ENCODE data around the gene KLKB1. TPM values are rescaled to one million over a fixed set of nuclear protein-coding genes. Genes with fewer than 3 reads are reported as not detected.

Gene KLKB1
- total and polyA plus RNA-seq, 2 donors (not counting 1 experiment from before 2014, with no cell fraction given) = 0.44 to 1.0 TPM

DNA sequence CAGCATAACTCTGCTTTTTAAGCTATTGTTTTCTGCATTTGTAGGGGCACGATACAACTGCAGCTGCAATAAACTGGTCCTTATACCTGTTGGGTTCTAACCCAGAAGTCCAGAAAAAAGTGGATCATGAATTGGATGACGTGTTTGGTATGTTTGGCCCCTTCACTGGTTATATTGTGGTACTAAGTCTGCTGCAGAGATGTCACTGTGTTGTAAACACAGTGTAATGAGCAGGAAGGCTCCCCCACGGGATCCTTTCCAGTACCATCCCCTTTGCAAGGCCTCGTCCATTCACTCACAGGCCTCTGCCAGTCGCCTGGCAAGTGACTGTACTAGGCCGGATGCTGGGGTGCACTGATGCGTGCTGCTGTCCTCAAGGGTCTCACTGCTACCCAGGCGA is 22.2 kb upstream of the KLKB1 start:
- Histone ChIP-seq H3K4me3 (ENCODE audit: control extremely low read depth in 1 of 5, extremely low read depth in 1 of 5, insufficient read depth in 1 of 5, low read depth in 2 of 5, low read length in 4 of 5) (no peak overlapping the region), H3K4me2 (replicated peaks; ENCODE audit: low read depth, low read length, poor library complexity, severe bottlenecking) (no peak overlapping the region), H3K79me2 (ENCODE audit: control insufficient read depth, insufficient read depth, low read length) (no peaks in the 10 kb centered on the region), H3K36me3 (replicated peaks in 1 of 2; ENCODE audit: control extremely low read depth in 1 of 2, control insufficient read depth in 1 of 2, extremely low read depth in 1 of 2, insufficient read depth in 2 of 2, low read length in 1 of 2) (no peaks in the 10 kb centered on the region), H3K9ac (ENCODE audit: low read length) (no peak overlapping the region), H3K4me1 (ENCODE audit: control insufficient read depth in 2 of 2, insufficient read depth in 2 of 2, low read length in 2 of 2) (peaks cover 0 to 4% of the 10 kb centered on the region in 2 donors), H2AFZ (ENCODE audit: insufficient read depth, low read depth, low read length, poor library complexity, severe bottlenecking) (no peak overlapping the region), H3K27me3 (replicated peaks in 1 of 4; ENCODE audit: control extremely low read depth in 1 of 4, control insufficient read depth in 3 of 4, insufficient read depth in 4 of 4, low read length in 3 of 4) (no peaks in the 10 kb centered on the region), H3K9me3 (ENCODE audit: control extremely low read depth in 1 of 3, control insufficient read depth in 2 of 3, insufficient read depth in 1 of 3, low read length in 2 of 3) (peaks cover 0 to 7% (median 3%) of the 10 kb centered on the region in 3 donors), H4K20me1 (ENCODE audit: control insufficient read depth, insufficient read depth, low read length, poor library complexity, severe bottlenecking) (no peaks in the 10 kb centered on the region), H3K27ac (ENCODE audit: low read length in 2 of 2) (no peak overlapping the region)
- 76% methylated on average over 7 of the region's 8 CpGs for WGBS (ENCODE audit: insufficient coverage)
- no peak overlapping the region for H3K4me3 Mint-ChIP-seq
- H3K9me3 Mint-ChIP-seq (ENCODE audit: insufficient read depth) = peaks cover 8% of the 10 kb centered on the region
- intact Hi-C loops (cut with micrococcal nuclease) = no loop called here
- H3K4me1 Mint-ChIP-seq = peaks cover 20% of the 10 kb centered on the region
- CTCF ChIA-PET = no interaction called here
- DNase-seq = no peak
- no peaks in the 10 kb centered on the region for H3K27me3 Mint-ChIP-seq
- TF ChIP-seq, protein P1, sequence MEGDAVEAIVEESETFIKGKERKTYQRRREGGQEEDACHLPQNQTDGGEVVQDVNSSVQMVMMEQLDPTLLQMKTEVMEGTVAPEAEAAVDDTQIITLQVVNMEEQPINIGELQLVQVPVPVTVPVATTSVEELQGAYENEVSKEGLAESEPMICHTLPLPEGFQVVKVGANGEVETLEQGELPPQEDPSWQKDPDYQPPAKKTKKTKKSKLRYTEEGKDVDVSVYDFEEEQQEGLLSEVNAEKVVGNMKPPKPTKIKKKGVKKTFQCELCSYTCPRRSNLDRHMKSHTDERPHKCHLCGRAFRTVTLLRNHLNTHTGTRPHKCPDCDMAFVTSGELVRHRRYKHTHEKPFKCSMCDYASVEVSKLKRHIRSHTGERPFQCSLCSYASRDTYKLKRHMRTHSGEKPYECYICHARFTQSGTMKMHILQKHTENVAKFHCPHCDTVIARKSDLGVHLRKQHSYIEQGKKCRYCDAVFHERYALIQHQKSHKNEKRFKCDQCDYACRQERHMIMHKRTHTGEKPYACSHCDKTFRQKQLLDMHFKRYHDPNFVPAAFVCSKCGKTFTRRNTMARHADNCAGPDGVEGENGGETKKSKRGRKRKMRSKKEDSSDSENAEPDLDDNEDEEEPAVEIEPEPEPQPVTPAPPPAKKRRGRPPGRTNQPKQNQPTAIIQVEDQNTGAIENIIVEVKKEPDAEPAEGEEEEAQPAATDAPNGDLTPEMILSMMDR (IDR thresholded peaks at IDR 0.05) = no peak
- TF ChIP-seq EZH2 (IDR thresholded peaks at IDR 0.05; ENCODE audit: borderline replicate concordance, insufficient read depth, low read depth, low read length, poor library complexity, severe bottlenecking) = no peak
- ATAC-seq (ENCODE audit: low read depth) = no peak
- no peak overlapping the region for H3K27ac Mint-ChIP-seq
- POLR2A ChIA-PET = no interaction called here

- no peaks in the 10 kb centered on the region for H3K4me1 ChIP-seq (ENCODE audit: control insufficient read depth in 2 of 2, insufficient read depth in 2 of 2, low read length in 2 of 2)
- no peak overlapping the region for H3K27ac Mint-ChIP-seq
- no peak for ATAC-seq (ENCODE audit: low read depth)
- no peak overlapping the region for H3K4me3 Mint-ChIP-seq
- no peaks in the 10 kb centered on the region for H3K36me3 ChIP-seq (replicated peaks in 1 of 2; ENCODE audit: control extremely low read depth in 1 of 2, control insufficient read depth in 1 of 2, extremely low read depth in 1 of 2, insufficient read depth in 2 of 2, low read length in 1 of 2)
- no peak overlapping the region for H2AFZ ChIP-seq (ENCODE audit: insufficient read depth, low read depth, low read length, poor library complexity, severe bottlenecking)
- H3K4me2 ChIP-seq (replicated peaks; ENCODE audit: low read depth, low read length, poor library complexity, severe bottlenecking) = no peak overlapping the region
- H3K9me3 ChIP-seq (ENCODE audit: control extremely low read depth in 1 of 3, control insufficient read depth in 2 of 3, insufficient read depth in 1 of 3, low read length in 2 of 3) = no peaks in the 10 kb centered on the region
- H3K4me3 ChIP-seq (ENCODE audit: control extremely low read depth in 1 of 5, extremely low read depth in 1 of 5, insufficient read depth in 1 of 5, low read depth in 2 of 5, low read length in 4 of 5) = no peak overlapping the region
- intact Hi-C loops (cut with micrococcal nuclease) = no loop called here
- no peak overlapping the region for H3K9ac ChIP-seq (ENCODE audit: low read length)
- TF ChIP-seq, protein P1 (IDR thresholded peaks at IDR 0.05) = no peak
- no peak for TF ChIP-seq EZH2 (IDR thresholded peaks at IDR 0.05; ENCODE audit: borderline replicate concordance, insufficient read depth, low read depth, low read length, poor library complexity, severe bottlenecking)
- H3K9me3 Mint-ChIP-seq (ENCODE audit: insufficient read depth) = no peaks in the 10 kb centered on the region
- no peaks in the 10 kb centered on the region for H3K79me2 ChIP-seq (ENCODE audit: control insufficient read depth, insufficient read depth, low read length)
- DNase-seq = no peak
- H4K20me1 ChIP-seq (ENCODE audit: control insufficient read depth, insufficient read depth, low read length, poor library complexity, severe bottlenecking) = no peaks in the 10 kb centered on the region
- ChIA-PET CTCF (no interaction called here), POLR2A (no interaction called here)
- no peaks in the 10 kb centered on the region for H3K4me1 Mint-ChIP-seq
- no peak overlapping the region for H3K27ac ChIP-seq (ENCODE audit: low read length in 2 of 2)
- WGBS (ENCODE audit: insufficient coverage) = 88% methylated on average over 5 of the region's 8 CpGs
- peaks cover 0 to 3% (median 0%) of the 10 kb centered on the region in 4 experiments for H3K27me3 ChIP-seq (replicated peaks in 1 of 4; ENCODE audit: control extremely low read depth in 1 of 4, control insufficient read depth in 3 of 4, insufficient read depth in 4 of 4, low read length in 3 of 4)
- H3K27me3 Mint-ChIP-seq = peaks cover 18% of the 10 kb centered on the region
Observed at GRCh38 chr4:186216465-186217024, 10.8 kb upstream of the KLKB1 start.

Measured in B cell (primary cell).